HuH-7 (cell line): ENCODE measurements around the gene SGO2.
A peak's percentile ranks its signal among the peaks of the same experiment; 100 is the strongest.

ENCODE experiments used
- DNase-seq: peaks from one replicate; pipeline ENCODE4 v3.0.0; 2011; ENCODE audit warnings: low spot score

Gene SGO2

GRCh38 chr2:200525882-200526651 is at the start of gene SGO2:
Gene SGO2 (plus strand): TSS chr2:200526207. CDS start chr2:200532976, 6,769 bp downstream.
- DNase-seq, result peak; percentile 88

GRCh38 chr2:200476836-200477235 is 49.2 kb upstream of the SGO2 start:
- no peak for DNase-seq

- DNase-seq, result no peak
Measured at GRCh38 chr2:200477667-200478131, 48.3 kb upstream of the SGO2 start.

- DNase-seq, result no peak
Measured at GRCh38 chr2:200479692-200480265, 46.2 kb upstream of the SGO2 start.

- DNase-seq, result no peak
Measured at GRCh38 chr2:200482194-200482593, 43.8 kb upstream of the SGO2 start.

- peak; percentile 73 for DNase-seq
Measured at GRCh38 chr2:200483729-200484198, 42.2 kb upstream of the SGO2 start.

- DNase-seq, result no peak
Measured at GRCh38 chr2:200484934-200485333, 41.1 kb upstream of the SGO2 start.

- DNase-seq, result no peak
Measured at GRCh38 chr2:200486529-200486928, 39.5 kb upstream of the SGO2 start.

GRCh38 chr2:200488169-200488568 is 37.8 kb upstream of the SGO2 start:
- no peak for DNase-seq

GRCh38 chr2:200490001-200490400 is 36.0 kb upstream of the SGO2 start:
- DNase-seq, result no peak

- no peak for DNase-seq
Measured at GRCh38 chr2:200492656-200493055, 33.4 kb upstream of the SGO2 start.

- DNase-seq, result no peak
Measured at GRCh38 chr2:200494048-200494447, 32.0 kb upstream of the SGO2 start.

GRCh38 chr2:200496696-200497095 is 29.3 kb upstream of the SGO2 start:
- DNase-seq, result no peak

- DNase-seq, result no peak
Measured at GRCh38 chr2:200498402-200499162, 27.4 kb upstream of the SGO2 start.

GRCh38 chr2:200502196-200502595 is 23.8 kb upstream of the SGO2 start:
- no peak for DNase-seq

GRCh38 chr2:200506679-200507078 is 19.3 kb upstream of the SGO2 start:
- DNase-seq, result no peak

GRCh38 chr2:200507179-200507578 is 18.8 kb upstream of the SGO2 start:
- DNase-seq, result peak; percentile 49

GRCh38 chr2:200509235-200509611 is 16.8 kb upstream of the SGO2 start:
- DNase-seq, result no peak

- DNase-seq, result peak; percentile 88
Measured at GRCh38 chr2:200509612-200510433, 16.2 kb upstream of the SGO2 start, which contains the start of gene KCTD18. Gene KCTD18 (minus strand): TSS chr2:200510068. CDS start chr2:200507016, 3,052 bp downstream.

GRCh38 chr2:200515155-200515554 is 10.9 kb upstream of the SGO2 start:
- no peak for DNase-seq

- no peak for DNase-seq
Measured at GRCh38 chr2:200523158-200523557, 2.8 kb upstream of the SGO2 start.

- DNase-seq, result no peak
Measured at GRCh38 chr2:200523604-200524003, 2.4 kb upstream of the SGO2 start.
